Jurkat, Clone E6-1 (cell line): Measurements from ENCODE around the gene TBXT.

Experiments used
- DNase-seq: peaks from one replicate; pipeline ENCODE4 v3.0.0-alpha.2; 2011; ENCODE audit warnings: low read depth, low spot score
- H3K4me3 ChIP-seq: 2 replicates; pipeline ENCODE4 v1.5.1; 2011; ENCODE audit warnings: mild to moderate bottlenecking, low read length, control low read depth, moderate library complexity

The TBXT gene

DNA sequence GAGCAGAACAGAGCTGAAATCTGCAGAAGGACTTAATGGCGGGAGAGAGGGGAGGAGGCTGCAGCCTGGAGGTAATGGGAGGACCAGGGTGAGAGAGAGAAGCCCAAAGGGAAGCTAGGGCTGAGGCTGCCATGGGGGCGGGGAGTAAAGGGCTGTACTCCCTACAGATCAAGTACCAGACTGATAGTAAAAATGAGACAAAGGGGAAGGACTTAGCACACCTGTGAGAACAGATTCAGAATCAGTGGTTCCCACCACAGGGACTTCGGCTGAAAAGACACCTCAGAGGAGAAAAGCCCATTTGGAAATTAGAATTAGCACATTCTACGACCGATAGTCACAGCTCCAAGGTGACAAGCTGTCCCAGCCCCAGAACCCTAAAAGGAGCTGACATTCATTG lies 6.4 kb upstream of the TBXT start:
- H3K4me3 ChIP-seq = no peak overlapping the region
- DNase-seq = no peak

DNA sequence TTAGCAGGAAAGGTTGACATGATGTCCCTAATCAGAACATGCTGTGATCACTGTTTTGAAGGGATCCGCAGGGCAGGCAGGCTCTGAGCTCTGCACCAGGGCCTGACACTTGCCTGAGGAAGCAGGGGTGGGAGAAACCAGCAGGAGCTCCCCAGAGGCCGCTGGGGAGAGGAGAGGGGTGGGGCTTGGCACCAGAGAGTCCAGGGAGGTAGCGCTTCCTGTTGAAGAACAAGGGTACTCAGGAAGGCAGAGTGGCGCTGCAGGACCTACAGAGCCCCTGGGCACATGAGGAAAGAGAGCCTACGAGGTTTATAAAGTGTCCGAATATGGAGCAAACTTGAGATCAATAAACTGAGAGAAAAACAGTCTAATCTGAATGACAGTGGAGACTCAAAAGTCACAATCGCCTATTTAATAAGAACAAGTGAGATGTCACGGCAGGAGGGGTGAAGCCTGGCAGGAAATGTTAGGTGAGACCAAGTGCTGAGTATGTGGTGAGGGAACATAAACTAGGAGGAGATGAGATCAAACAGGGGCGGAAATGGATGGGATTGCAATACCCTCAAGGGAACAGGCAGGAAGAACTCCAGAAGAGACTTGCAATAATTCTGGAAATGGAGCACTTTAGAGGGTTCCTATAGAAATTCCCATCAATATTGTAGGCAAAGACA lies 5.8 kb upstream of the TBXT start:
- no peak overlapping the region for H3K4me3 ChIP-seq
- DNase-seq = peak; percentile 28

DNA sequence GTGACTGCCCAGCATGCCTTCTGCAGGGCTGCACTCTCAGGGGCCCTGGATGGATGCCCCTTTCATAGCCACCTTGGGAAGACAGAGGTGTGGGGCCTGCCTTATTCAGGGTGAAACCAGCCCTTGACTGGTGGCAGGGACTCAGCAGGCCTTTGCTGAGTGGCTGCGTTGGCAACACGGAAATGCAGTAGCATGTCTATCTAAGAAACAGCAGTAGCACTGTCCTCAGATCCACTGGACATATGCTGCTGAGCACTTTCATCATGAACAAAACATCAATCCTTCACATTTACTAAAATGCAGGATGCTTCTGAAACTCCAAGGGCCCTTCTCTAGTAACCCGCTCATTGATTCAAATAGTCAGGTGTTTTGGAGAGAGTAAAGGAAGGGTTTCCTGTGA lies 4.9 kb upstream of the TBXT start:
- DNase-seq = no peak
- no peak overlapping the region for H3K4me3 ChIP-seq

DNA sequence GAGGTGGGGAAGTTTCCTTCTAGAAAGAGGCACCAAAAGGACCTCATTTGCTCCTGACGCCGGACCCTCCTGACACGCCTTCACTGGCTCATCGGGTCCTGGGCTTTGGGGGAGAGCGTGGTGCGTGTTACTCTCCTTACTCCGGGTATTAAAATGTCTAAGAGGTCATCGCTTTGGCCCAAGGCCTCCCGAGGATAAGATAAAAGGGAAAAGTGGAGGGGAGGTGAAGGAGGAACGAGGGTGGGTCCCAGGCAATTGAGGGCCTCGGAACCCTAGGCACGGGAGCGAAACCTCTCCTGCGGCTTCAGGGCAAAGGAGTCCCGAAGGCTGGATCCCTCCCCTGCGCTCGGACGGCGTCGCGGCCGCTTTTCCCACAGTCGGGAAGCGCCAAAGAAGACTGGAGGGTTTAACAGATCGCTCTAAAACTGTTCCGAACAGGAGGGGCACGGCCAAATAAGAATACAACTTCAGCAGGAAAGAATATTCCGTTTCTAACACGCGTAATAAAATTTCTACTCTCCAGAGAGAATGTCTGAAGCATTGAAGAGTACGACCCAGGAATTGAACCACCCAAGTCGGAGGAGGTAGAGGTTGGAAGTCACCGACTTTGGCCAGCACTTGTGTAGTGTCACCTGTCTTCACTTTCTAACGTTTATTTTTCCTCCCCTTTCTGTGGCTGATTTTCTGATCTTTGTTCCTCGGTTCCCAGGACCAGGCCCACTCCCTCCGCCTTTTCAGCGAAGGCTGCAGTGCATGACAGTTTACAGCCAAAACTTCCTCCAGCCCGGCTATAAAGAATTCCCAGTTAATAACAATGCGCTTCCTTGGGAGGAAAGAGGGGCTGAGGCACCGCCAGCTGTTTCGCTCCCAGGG lies 2.1 kb upstream of the TBXT start:
- H3K4me3 ChIP-seq = no peak overlapping the region
- no peak for DNase-seq

DNA sequence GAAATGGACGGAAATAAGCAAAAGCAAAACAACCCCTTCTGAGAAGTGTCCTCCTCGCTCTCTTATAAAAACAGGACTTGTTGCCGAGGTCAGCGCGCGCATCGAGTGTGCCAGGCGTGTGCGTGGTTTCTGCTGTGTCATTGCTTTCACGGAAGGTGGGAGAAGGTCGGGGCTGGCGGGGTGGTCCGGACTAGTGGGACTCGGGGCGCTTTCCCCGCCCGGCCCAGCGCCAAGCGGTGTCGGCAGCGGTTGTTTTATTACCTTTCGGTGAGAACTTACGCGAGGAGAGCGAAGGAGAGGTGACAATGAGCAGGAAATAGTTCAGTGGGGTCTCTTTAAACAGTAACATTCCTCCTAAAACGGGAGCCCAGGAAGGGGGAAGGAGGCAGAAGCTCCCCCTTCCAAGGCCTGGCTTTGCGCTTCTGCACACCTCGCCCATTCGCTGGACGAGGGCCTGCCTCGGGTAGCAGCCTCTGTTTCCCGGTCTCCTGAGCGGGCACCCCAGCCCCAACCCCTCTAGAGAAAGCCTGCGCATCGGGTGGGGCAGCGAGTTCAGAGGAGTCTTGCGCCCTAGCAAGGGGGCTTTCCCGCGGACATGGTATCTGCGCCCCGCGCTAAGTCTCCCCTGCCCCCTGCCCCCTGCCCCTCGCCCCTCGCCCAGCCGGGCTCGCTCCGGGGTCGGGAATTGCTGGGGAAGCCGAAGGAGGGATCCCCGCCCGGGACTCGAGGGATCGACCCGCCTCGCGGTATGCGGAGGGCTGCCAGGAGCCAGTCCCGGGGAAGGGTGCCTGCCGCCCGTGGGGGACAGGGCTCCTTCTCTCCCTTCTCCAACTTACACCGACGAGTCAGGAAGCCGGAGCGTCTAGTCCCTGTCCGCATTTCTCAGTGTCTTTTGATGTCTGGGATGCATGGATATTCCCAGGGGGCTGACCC lies 1.2 kb upstream of the TBXT start:
- DNase-seq = no peak
- no peak overlapping the region for H3K4me3 ChIP-seq

DNA sequence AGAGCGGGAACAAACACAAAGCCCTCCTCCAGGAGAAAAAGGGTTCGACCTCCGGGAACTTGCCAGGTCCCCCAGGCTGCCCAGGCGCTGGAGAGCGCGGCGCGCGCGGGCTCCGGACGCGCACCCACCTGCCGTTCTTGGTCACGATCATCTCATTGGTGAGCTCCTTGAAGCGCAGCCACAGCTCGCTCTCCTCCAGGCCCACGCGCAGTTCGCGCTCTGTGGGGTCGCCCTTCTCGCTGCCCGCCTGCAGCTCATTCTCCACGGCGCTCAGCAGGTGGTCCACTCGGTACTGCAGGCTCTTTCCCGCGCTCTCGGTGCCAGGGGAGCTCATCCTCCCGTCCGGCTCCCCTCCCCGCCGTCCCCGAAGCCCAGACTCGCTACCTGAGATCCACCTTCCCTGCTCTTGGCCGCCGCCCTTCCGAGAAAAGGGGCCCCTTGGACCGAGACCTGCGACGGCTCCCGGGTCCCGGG lies 356 bp downstream of the TBXT start:
- no peak overlapping the region for H3K4me3 ChIP-seq
- no peak for DNase-seq

DNA sequence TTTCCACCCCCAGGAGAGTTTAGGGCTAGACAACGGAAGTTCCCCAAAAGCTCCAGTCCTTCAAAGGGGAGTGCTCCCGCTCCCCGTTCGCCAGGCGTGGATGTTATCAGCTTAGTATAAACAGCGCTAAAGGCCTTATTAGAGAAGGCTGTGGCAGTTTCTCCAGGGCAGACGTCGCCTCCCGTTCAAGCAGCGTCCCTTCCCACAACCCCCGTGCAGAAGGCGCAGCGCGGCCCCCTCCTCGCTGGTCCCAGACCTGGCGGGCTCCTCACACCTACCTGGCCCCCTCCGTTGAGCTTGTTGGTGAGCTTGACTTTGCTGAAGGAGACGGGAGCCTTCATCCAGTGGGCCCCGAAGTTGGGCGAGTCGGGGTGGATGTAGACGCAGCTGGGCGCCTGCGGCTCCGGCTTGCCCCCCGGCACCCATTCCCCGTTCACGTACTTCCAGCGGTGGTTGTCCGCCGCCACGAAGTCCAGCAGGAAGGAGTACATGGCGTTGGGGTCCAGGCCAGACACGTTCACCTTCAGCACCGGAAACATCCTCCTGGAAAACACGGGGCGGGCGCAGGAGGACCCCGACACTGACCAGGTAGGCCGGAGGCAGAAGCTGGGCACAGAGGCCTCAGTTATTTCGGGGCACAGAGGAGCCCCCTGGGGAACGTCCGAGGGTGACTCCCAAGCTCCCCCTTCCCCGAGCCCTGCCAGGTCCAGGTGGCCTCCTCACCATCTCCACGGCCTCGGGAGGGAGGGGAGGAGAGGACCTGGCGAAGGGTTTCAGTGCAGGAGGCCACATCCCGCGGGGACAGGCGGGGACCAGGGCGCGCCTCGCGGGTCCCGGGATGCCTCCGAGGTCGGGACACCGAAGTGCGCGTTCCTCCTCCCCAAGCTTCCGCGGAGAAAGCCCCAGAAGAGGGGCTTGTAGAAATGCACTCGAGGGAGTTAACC lies 1.1 kb downstream of the TBXT start:
- H3K4me3 ChIP-seq = no peak overlapping the region
- DNase-seq = no peak

DNA sequence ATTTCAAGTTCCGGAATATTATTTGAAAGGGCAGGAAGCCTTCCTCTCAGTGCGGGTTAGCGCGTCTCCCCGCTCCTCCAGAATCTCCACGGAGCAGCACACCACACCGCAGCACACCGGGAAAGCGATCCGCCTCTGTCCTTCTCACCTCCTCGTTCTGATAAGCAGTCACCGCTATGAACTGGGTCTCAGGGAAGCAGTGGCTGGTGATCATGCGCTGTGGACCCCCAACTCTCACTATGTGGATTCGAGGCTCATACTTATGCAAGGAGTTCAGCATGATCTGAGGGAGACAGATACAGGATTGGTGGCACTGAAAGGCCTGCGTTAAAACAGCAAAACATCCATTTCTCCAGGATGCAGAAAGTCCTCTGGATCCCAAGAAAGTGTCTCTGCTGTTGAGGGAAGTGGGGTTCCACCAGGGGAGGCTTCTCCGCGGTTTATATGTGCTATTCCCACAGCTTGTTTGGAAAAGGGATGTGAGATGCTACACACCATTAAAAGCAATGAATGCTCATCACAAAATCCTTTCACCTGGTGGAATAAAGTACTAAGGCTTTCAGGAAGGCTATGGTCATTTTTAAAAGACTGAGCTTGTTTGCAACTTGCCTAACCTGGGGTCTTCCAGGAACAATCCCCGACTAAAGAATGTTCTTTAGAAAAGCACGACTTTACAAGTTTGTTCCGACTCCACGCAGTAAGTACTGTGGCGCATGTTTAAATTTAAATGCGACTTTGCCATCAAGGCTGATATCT lies 1.9 kb downstream of the TBXT start:
- no peak for DNase-seq
- no peak overlapping the region for H3K4me3 ChIP-seq

DNA sequence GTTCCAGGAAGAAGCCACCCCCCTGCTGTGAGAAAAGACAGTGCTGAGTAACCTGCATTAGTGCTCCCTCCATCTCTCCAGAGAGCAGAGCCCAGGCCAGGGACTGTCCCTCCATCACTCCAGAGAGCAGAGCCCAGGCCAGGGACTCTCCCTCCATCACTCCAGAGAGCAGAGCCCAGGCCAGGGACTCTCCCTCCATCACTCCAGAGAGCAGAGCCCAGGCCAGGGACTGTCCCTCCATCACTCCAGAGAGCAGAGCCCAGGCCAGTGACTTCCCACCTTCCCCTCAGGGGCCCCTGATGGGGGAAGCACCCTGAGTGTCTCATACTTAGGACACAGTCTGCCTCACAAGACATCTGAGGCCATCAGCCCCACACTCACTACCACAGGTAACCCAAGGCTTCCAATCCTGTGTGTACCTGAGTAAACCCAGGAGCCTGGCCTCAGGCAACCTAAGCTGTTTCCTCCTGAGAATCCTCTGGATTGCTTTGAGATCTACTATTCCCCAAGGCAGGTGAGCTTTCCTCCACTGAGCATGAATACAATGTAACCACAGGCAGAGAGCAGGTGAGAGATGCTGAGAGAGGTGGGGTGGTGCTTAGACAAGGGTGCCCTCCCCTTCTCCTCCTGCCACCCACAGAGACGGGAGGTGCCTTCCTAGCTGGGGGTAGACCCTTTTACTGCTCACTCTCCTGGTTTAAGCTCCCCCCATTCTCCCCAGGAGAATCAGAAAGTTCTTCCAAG lies 4.9 kb downstream of the TBXT start:
- no peak for DNase-seq

DNA sequence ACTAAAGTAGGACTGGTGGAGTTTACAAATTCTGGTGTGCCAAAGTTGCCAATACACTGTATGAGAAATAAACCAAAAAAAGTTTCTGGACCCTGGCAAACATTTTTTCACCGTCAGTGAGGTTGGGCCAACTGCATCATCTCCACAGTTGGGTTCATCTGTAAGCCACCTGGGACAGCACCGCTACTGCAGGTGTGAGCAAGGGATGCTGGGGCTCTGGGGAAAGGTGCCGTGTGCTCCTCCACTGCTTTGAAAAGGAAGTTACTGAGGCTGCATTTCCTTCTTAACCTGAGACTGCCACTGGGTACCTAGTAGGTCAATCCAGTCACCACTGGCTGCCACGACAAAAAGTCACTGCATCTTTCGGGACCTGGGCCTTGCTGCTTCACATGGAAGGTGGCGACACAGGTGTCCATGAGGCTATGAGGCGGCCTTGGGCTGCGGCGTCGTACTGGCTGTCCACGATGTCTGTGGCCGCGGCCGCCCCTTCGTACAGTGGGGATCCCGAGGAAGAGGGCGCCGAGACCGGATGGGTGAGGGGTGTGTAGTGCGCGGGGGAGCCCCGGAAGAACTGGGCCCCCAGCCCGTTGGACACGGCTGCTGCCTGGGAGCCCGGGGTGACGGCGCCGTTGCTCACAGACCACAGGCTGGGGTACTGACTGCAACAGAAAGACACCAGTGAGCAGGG lies 9.6 kb downstream of the TBXT start:
- DNase-seq = no peak
- no peak overlapping the region for H3K4me3 ChIP-seq

More for the DNA sequence above, 4.9 kb downstream of the TBXT start:
- no peak overlapping the region for H3K4me3 ChIP-seq

DNA sequence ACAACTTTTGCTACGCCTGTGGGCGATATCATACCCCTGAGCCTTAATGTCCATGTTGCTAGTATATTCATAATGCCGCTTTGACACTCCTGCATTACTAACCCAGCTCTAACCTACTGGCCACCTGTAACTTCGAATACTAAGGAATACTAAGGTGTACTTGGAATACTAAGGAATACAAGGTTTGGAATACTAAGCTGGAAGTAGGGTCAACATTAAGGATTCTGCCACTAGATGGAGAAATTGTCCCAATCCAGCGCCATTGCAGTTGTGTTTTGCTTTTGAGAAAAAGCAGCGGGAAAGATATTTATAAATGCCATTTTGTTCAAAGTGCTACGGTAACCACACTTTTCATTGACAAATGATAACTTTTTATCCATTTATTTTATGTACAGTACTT lies 10.7 kb downstream of the TBXT start:
- no peak overlapping the region for H3K4me3 ChIP-seq
- no peak for DNase-seq

DNA sequence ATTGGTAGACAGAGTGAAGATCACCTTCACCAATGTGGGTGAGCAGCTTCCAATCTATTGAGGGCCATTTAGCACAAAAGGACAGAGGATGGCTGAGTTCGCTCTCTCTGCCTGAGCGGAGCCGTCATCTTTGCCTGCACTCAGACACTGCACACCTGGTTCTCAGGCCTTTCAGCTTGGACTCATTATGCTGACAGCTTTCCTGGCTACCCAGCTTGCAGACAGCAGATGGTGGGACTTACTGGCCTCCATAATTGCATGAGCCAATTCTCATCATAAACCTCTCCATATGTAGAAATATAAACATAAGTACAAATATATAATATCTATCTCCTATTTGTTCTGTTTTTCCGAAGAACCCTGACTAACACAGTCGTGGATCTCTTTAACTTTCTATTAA lies 13.7 kb downstream of the TBXT start:
- no peak for DNase-seq
- H3K4me3 ChIP-seq = no peak overlapping the region

DNA sequence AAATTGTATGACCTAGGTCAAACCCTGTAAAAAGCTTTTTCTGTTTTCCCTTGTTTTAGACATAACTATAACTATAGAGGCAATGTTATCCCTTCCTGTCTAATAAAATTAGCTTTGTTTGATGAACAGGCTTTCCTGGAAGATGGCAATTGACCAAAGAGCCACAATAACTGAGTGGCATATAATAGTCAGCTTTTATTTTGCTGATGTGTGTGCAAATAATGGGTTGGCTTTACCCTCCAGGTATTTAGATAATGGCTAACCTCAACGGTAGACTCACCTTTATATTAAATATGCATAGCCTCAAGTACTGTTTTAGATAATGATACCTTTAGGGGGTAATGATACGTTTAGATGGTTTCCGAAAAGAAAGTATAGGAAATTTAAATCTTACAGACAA lies 15.0 kb downstream of the TBXT start:
- DNase-seq = no peak
- H3K4me3 ChIP-seq = no peak overlapping the region

DNA sequence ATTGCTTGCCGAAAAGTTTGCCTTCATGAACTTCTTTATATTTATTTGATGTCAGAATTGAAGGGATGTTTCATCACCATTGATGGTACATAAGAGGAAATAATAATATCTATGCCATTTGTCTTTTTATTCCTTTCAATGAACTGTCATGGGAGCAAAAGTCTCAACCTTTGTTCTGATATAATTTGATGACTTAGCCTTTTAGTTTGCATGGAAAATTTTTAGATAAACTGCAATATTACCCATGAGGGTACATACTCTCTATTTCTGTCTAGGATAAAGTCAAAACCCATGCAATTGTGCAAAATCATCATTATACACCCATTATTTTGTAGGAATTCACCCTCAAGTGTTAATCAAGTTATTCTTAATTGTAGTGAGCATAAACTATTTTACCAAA lies 15.9 kb downstream of the TBXT start:
- H3K4me3 ChIP-seq = no peak overlapping the region
- DNase-seq = no peak

DNA sequence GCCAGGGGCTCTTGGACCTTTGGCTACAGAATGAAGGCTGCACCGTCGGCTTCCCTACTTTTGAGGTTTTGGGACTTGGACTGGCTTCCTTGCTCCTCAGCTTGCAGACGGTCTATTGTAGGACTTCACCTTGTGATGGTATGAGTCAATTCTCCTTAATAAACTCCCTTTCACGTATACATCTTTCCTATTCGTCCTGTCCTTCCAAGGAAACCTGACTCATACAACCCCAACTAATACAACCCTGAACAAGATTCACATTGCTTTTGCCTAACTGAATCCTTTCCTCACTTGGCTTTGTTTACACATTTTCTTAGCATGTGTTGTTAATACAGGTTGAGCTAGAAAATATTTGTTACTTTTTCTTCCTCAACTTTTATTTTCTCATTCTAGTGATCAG lies 21.9 kb downstream of the TBXT start:
- no peak overlapping the region for H3K4me3 ChIP-seq
- DNase-seq = no peak

DNA sequence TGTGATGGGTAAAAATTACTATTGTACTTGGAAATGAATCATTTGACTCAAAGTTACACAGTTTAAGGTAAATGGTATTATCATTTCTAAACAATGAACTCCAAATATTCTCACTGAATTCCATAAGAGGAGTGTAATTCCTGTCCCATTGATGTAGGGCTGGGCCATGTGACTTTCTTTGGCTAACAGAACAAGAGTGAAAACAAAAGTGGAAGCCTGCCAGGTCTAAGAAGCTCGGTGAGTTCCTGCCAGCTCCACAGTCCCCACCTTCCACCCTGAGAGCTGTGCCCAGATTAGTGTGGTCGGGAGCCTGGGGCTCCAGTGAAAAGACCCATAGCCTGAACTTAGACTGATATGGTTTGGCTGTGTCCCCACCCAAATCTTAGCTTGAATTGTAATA lies 24.6 kb downstream of the TBXT start:
- no peak for DNase-seq
- no peak overlapping the region for H3K4me3 ChIP-seq
